Skeletal muscle satellite cell (primary cell): Measurements from ENCODE around the gene MAML2.

Experiments
- H3K27me3 ChIP-seq: 2 replicates; pipeline ENCODE4 v1.7.0; 2013; ENCODE audit warnings: low read length; ENCODE audit not compliant: control insufficient read depth, insufficient read depth
- H3K36me3 ChIP-seq: 2 replicates; pipeline ENCODE4 v1.7.0; 2013; ENCODE audit warnings: mild to moderate bottlenecking, control low read depth, low read length; ENCODE audit not compliant: insufficient read depth
- H3K4me1 ChIP-seq: 2 replicates; pipeline ENCODE4 v1.7.0; 2013; ENCODE audit warnings: low read length; ENCODE audit not compliant: control insufficient read depth, insufficient read depth
- H3K4me2 ChIP-seq: 2 replicates; pipeline ENCODE4 v1.7.0; 2013; ENCODE audit warnings: mild to moderate bottlenecking, low read length
- H3K4me3 ChIP-seq: 2 replicates; pipeline ENCODE4 v1.7.0; 2013; ENCODE audit warnings: low read length
- H3K9ac ChIP-seq: 2 replicates; pipeline ENCODE4 v1.7.0; 2013; ENCODE audit warnings: mild to moderate bottlenecking, low read depth, low read length, moderate library complexity
- H3K9me3 ChIP-seq: replicated peaks from 2 replicates; pipeline ENCODE4 v1.7.0; 2013; ENCODE audit warnings: mild to moderate bottlenecking, control low read depth, low read length

MAML2 gene

GRCh38 chr11:96141626-96142025 lies 201.4 kb downstream of the MAML2 start:
- Histone ChIP-seq H3K4me1 (peaks cover 42% of the 10 kb centered on the region), H3K9me3 (no peaks in the 10 kb centered on the region), H3K4me2 (no peak overlapping the region)

GRCh38 chr11:96139691-96140090 lies 203.3 kb downstream of the MAML2 start:
- H3K4me3 ChIP-seq, result no peak overlapping the region
- H3K4me2 ChIP-seq, result no peak overlapping the region
- no peak overlapping the region for H3K9ac ChIP-seq
- no peaks in the 10 kb centered on the region for H3K36me3 ChIP-seq
- no peaks in the 10 kb centered on the region for H3K9me3 ChIP-seq
- H3K4me1 ChIP-seq, result peaks cover 30% of the 10 kb centered on the region
- H3K27me3 ChIP-seq, result no peaks in the 10 kb centered on the region

More at GRCh38 chr11:96141626-96142025, 201.4 kb downstream of the MAML2 start:
- H3K27me3 ChIP-seq, result no peaks in the 10 kb centered on the region
- H3K36me3 ChIP-seq, result no peaks in the 10 kb centered on the region
- H3K4me3 ChIP-seq, result no peak overlapping the region
- H3K9ac ChIP-seq, result no peak overlapping the region

- Histone ChIP-seq H3K27me3 (no peaks in the 10 kb centered on the region), H3K36me3 (no peaks in the 10 kb centered on the region), H3K4me1 (peaks cover 16% of the 10 kb centered on the region), H3K4me2 (no peak overlapping the region), H3K9me3 (no peaks in the 10 kb centered on the region), H3K4me3 (no peak overlapping the region), H3K9ac (no peak overlapping the region)
Observed at GRCh38 chr11:96137373-96137772, 205.6 kb downstream of the MAML2 start.

GRCh38 chr11:96136613-96137298 lies 206.2 kb downstream of the MAML2 start:
- Histone ChIP-seq H3K27me3 (no peaks in the 10 kb centered on the region), H3K4me3 (no peak overlapping the region), H3K36me3 (no peaks in the 10 kb centered on the region), H3K4me2 (peak overlapping the region; percentile 31), H3K9me3 (no peaks in the 10 kb centered on the region), H3K9ac (no peak overlapping the region), H3K4me1 (peaks cover 16% of the 10 kb centered on the region)

- no peaks in the 10 kb centered on the region for H3K9me3 ChIP-seq
- no peaks in the 10 kb centered on the region for H3K36me3 ChIP-seq
- no peaks in the 10 kb centered on the region for H3K27me3 ChIP-seq
- H3K9ac ChIP-seq, result no peak overlapping the region
- H3K4me1 ChIP-seq, result peaks cover 16% of the 10 kb centered on the region
- H3K4me3 ChIP-seq, result no peak overlapping the region
- H3K4me2 ChIP-seq, result no peak overlapping the region
Observed at GRCh38 chr11:96134602-96135001, 208.4 kb downstream of the MAML2 start.

- H3K9me3 ChIP-seq, result no peaks in the 10 kb centered on the region
- no peak overlapping the region for H3K9ac ChIP-seq
- no peak overlapping the region for H3K4me3 ChIP-seq
- H3K4me1 ChIP-seq, result peaks cover 14% of the 10 kb centered on the region
- no peaks in the 10 kb centered on the region for H3K27me3 ChIP-seq
- H3K4me2 ChIP-seq, result no peak overlapping the region
- no peaks in the 10 kb centered on the region for H3K36me3 ChIP-seq
Observed at GRCh38 chr11:96132437-96132836, 210.6 kb downstream of the MAML2 start.

GRCh38 chr11:96130061-96130620 lies 212.9 kb downstream of the MAML2 start:
- no peaks in the 10 kb centered on the region for H3K36me3 ChIP-seq
- H3K9ac ChIP-seq, result no peak overlapping the region
- H3K4me2 ChIP-seq, result no peak overlapping the region
- no peaks in the 10 kb centered on the region for H3K27me3 ChIP-seq
- H3K4me1 ChIP-seq, result no peaks in the 10 kb centered on the region
- no peaks in the 10 kb centered on the region for H3K9me3 ChIP-seq
- no peak overlapping the region for H3K4me3 ChIP-seq

GRCh38 chr11:96127596-96127959 lies 215.4 kb downstream of the MAML2 start:
- Histone ChIP-seq H3K36me3 (peaks cover 3% of the 10 kb centered on the region), H3K4me2 (no peak overlapping the region), H3K4me3 (no peak overlapping the region), H3K9me3 (no peaks in the 10 kb centered on the region), H3K9ac (no peak overlapping the region), H3K4me1 (no peaks in the 10 kb centered on the region), H3K27me3 (no peaks in the 10 kb centered on the region)

- H3K9me3 ChIP-seq, result no peaks in the 10 kb centered on the region
- no peak overlapping the region for H3K9ac ChIP-seq
- no peaks in the 10 kb centered on the region for H3K27me3 ChIP-seq
- peaks cover 4% of the 10 kb centered on the region for H3K4me1 ChIP-seq
- H3K4me2 ChIP-seq, result no peak overlapping the region
- H3K4me3 ChIP-seq, result no peak overlapping the region
- H3K36me3 ChIP-seq, result peaks cover 4% of the 10 kb centered on the region
Observed at GRCh38 chr11:96126917-96127595, 215.9 kb downstream of the MAML2 start.

GRCh38 chr11:96125400-96125799 lies 217.6 kb downstream of the MAML2 start:
- Histone ChIP-seq H3K4me3 (no peak overlapping the region), H3K4me1 (peaks cover 4% of the 10 kb centered on the region), H3K36me3 (peaks cover 4% of the 10 kb centered on the region), H3K4me2 (no peak overlapping the region), H3K27me3 (no peaks in the 10 kb centered on the region), H3K9me3 (no peaks in the 10 kb centered on the region), H3K9ac (no peak overlapping the region)

- Histone ChIP-seq H3K36me3 (peaks cover 4% of the 10 kb centered on the region), H3K4me1 (peaks cover 4% of the 10 kb centered on the region), H3K9ac (no peak overlapping the region), H3K27me3 (no peaks in the 10 kb centered on the region), H3K9me3 (no peaks in the 10 kb centered on the region), H3K4me2 (no peak overlapping the region), H3K4me3 (no peak overlapping the region)
Observed at GRCh38 chr11:96124155-96124554, 218.8 kb downstream of the MAML2 start.

GRCh38 chr11:96123301-96123700 lies 219.7 kb downstream of the MAML2 start:
- Histone ChIP-seq H3K4me3 (no peak overlapping the region), H3K9me3 (no peaks in the 10 kb centered on the region), H3K36me3 (peaks cover 4% of the 10 kb centered on the region), H3K4me1 (peaks cover 4% of the 10 kb centered on the region), H3K9ac (no peak overlapping the region), H3K27me3 (no peaks in the 10 kb centered on the region), H3K4me2 (no peak overlapping the region)
